ENCODE data around the gene HEPN1.

The HEPN1 gene

GRCh38 chr11:124934862-124935547 lies 16.0 kb downstream of the HEPN1 start:
- TF ChIP-seq GATA2 (IDR thresholded peaks at IDR 0.05; ENCODE audit: low read depth, low read length), result no peak
- TF ChIP-seq GATA3 (IDR thresholded peaks at IDR 0.05; ENCODE audit: low read depth, low read length), result no peak

- no peak for TF ChIP-seq GATA3 (IDR thresholded peaks at IDR 0.05; ENCODE audit: low read depth, low read length)
Observed at GRCh38 chr11:124935548-124936514, 16.8 kb downstream of the HEPN1 start, which contains the start of gene HEPACAM. TSS of gene HEPACAM (minus strand) at chr11:124936047. CDS start at chr11:124936006, 41 bp downstream.

- TF ChIP-seq GATA2 (IDR thresholded peaks at IDR 0.05; ENCODE audit: low read depth, low read length) (no peak), GATA3 (IDR thresholded peaks at IDR 0.05; ENCODE audit: low read depth, low read length) (no peak)
Observed at GRCh38 chr11:124937336-124937935, 18.4 kb downstream of the HEPN1 start.

- TF ChIP-seq GATA3 (IDR thresholded peaks at IDR 0.05; ENCODE audit: low read depth, low read length) (no peak), GATA2 (IDR thresholded peaks at IDR 0.05; ENCODE audit: low read depth, low read length) (no peak)
Observed at GRCh38 chr11:124938206-124938765, 19.2 kb downstream of the HEPN1 start.

- TF ChIP-seq GATA2 (IDR thresholded peaks at IDR 0.05; ENCODE audit: low read depth, low read length) (no peak), GATA3 (IDR thresholded peaks at IDR 0.05; ENCODE audit: low read depth, low read length) (no peak)
Observed at GRCh38 chr11:124938970-124939369, 19.9 kb downstream of the HEPN1 start.

GRCh38 chr11:124941703-124942102 lies 22.7 kb downstream of the HEPN1 start:
- TF ChIP-seq GATA2 (IDR thresholded peaks at IDR 0.05; ENCODE audit: low read depth, low read length) (no peak), GATA3 (IDR thresholded peaks at IDR 0.05; ENCODE audit: low read depth, low read length) (no peak)

- no peak for TF ChIP-seq GATA3 (IDR thresholded peaks at IDR 0.05; ENCODE audit: low read depth, low read length)
- no peak for TF ChIP-seq GATA2 (IDR thresholded peaks at IDR 0.05; ENCODE audit: low read depth, low read length)
Observed at GRCh38 chr11:124942466-124943253, 23.6 kb downstream of the HEPN1 start.

- no peak for TF ChIP-seq GATA3 (IDR thresholded peaks at IDR 0.05; ENCODE audit: low read depth, low read length)
- TF ChIP-seq GATA2 (IDR thresholded peaks at IDR 0.05; ENCODE audit: low read depth, low read length), result no peak
Observed at GRCh38 chr11:124943254-124943616, 24.2 kb downstream of the HEPN1 start.

GRCh38 chr11:124943741-124944140 lies 24.7 kb downstream of the HEPN1 start:
- TF ChIP-seq GATA3 (IDR thresholded peaks at IDR 0.05; ENCODE audit: low read depth, low read length) (no peak), GATA2 (IDR thresholded peaks at IDR 0.05; ENCODE audit: low read depth, low read length) (no peak)

- TF ChIP-seq GATA2 (IDR thresholded peaks at IDR 0.05; ENCODE audit: low read depth, low read length) (no peak), GATA3 (IDR thresholded peaks at IDR 0.05; ENCODE audit: low read depth, low read length) (no peak)
Observed at GRCh38 chr11:124944565-124944964, 25.5 kb downstream of the HEPN1 start.

GRCh38 chr11:124945826-124946225 lies 26.8 kb downstream of the HEPN1 start:
- TF ChIP-seq GATA3 (IDR thresholded peaks at IDR 0.05; ENCODE audit: low read depth, low read length), result no peak
- TF ChIP-seq GATA2 (IDR thresholded peaks at IDR 0.05; ENCODE audit: low read depth, low read length), result no peak

- no peak for TF ChIP-seq GATA2 (IDR thresholded peaks at IDR 0.05; ENCODE audit: low read depth, low read length)
- TF ChIP-seq GATA3 (IDR thresholded peaks at IDR 0.05; ENCODE audit: low read depth, low read length), result no peak
Observed at GRCh38 chr11:124946735-124947141, 27.7 kb downstream of the HEPN1 start.

GRCh38 chr11:124950601-124951330 lies 31.7 kb downstream of the HEPN1 start:
- TF ChIP-seq GATA3 (IDR thresholded peaks at IDR 0.05; ENCODE audit: low read depth, low read length) (no peak), GATA2 (IDR thresholded peaks at IDR 0.05; ENCODE audit: low read depth, low read length) (no peak)

All from SH-SY5Y (cell line).